Measurements from ENCODE around the gene BRD9. TPM values are rescaled to one million over a fixed set of nuclear protein-coding genes. Genes with fewer than 3 reads are reported as not detected.
A peak's percentile ranks its signal among the peaks of the same experiment; 100 is the strongest.
"Not testable (repeated sequence)": the region's sequence is repeated elsewhere in the genome, so short reads cannot be mapped to it uniquely, and the experiment has no call there.

Gene BRD9
- 58.9 to 60.5 TPM (median 59.3 TPM) in 3 replicates for total RNA-seq

DNA sequence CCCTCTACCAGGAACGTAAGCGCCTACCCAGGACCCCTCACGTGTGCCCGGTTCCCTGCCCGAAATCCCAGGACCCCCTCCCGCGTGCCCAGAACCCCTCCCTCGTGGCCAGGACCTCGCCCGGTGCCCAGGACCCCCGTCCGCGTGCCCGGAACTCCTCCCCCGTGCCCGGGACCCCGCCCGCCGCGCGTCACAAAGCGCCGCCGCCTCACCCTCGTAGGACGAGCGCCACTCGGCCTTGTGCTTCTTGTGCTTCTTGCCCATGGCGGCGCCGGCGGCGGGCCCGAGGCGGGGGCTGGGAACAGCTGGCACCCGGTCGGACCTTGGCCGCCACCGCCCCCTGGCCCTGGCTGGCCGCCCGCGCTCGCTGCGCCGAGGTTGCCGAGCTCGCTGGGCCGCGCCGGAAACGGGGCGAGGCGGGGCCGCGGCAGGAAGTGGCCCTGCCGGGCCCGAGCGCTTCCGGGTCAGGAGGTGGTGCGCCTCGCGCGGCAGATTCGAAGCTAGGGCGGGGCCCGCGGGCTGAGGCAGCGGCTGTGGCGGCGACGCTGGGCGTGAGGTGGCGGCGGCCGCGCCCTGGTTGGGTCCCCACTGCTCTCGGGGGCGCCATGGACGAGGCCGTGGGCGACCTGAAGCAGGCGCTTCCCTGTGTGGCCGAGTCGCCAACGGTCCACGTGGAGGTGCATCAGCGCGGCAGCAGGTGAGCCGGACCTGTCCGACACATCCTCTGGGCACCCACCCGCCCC, at the start of gene BRD9, which contains the start of gene TRIP13:
Gene BRD9, minus strand, starts transcription at position 408 of the 743 bp plus-strand sequence. Its CDS starts 144 bp downstream, at position 264.
Gene TRIP13, plus strand, starts transcription at position 491 of the 743 bp plus-strand sequence. Its CDS starts 115 bp downstream, at position 606.
- peak within 1 kb of the TSS; percentile 89 for H3K4me3 Mint-ChIP-seq
- DNase-seq (ENCODE audit: low spot score in 2 of 2, unreplicated experiment in 2 of 2): peak; percentile 77 to 86
- H3K27me3 Mint-ChIP-seq (ENCODE audit: low read depth): no peaks in the 10 kb centered on the region
- peak within 1 kb of the TSS; percentile 93 for H3K27ac Mint-ChIP-seq
- H3K4me1 Mint-ChIP-seq: peaks cover 23% of the 10 kb centered on the region
- TF ChIP-seq, protein P1, sequence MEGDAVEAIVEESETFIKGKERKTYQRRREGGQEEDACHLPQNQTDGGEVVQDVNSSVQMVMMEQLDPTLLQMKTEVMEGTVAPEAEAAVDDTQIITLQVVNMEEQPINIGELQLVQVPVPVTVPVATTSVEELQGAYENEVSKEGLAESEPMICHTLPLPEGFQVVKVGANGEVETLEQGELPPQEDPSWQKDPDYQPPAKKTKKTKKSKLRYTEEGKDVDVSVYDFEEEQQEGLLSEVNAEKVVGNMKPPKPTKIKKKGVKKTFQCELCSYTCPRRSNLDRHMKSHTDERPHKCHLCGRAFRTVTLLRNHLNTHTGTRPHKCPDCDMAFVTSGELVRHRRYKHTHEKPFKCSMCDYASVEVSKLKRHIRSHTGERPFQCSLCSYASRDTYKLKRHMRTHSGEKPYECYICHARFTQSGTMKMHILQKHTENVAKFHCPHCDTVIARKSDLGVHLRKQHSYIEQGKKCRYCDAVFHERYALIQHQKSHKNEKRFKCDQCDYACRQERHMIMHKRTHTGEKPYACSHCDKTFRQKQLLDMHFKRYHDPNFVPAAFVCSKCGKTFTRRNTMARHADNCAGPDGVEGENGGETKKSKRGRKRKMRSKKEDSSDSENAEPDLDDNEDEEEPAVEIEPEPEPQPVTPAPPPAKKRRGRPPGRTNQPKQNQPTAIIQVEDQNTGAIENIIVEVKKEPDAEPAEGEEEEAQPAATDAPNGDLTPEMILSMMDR (IDR thresholded peaks at IDR 0.05; ENCODE audit: unreplicated experiment): no peak
- H3K9me3 Mint-ChIP-seq: no peaks in the 10 kb centered on the region
- H3K36me3 Mint-ChIP-seq: peaks cover 14% of the 10 kb centered on the region

DNA sequence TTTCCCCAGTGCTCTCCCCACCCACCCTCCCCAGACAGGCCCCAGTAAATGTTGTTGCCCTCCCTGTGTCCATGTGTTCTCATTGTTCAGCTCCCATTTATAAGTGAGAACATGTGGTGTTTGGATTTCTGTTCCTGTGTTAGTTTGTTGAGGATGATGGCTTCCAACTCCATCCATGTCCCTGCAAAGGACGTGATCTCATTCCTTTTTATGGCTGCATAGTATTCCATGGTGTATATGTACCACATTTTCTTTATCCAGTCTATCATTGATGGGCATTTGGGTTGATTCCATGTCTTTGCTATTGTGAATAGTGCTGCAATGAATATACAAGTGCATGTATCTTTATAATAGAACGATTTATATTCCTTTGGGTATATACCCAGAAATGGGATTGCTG, 48.1 kb upstream of the BRD9 start:
- peaks cover 12% of the 10 kb centered on the region for H3K4me1 Mint-ChIP-seq
- not testable (repeated sequence) for H3K27ac Mint-ChIP-seq

DNA sequence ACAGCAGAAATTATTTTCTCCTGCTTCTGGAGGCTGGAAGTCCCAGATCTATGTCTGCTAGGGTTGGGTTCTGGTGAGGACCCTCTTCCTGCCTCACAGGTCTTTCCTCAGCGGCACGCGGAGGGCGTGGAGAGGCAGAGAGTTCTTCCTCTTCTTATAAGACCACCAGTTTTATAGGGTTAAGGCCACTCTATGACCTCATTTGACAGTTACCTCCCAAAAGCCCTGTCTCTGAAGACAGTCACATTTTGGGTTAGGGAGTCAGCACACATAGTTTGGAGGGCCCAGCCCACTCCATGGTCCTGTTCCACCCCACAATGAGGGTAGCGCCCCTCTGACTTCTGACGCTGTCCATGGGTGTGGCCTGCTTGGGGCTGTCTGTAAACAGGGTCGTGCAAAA, 46.8 kb upstream of the BRD9 start:
- DNase-seq (ENCODE audit: low spot score in 2 of 2, unreplicated experiment in 2 of 2): no peak
- Mint-ChIP-seq H3K4me1 (peaks cover 12% of the 10 kb centered on the region), H3K36me3 (no peaks in the 10 kb centered on the region), H3K27me3 (ENCODE audit: low read depth) (peaks cover 61% of the 10 kb centered on the region), H3K4me3 (no peak overlapping the region), H3K9me3 (peaks cover 11% of the 10 kb centered on the region), H3K27ac (no peak overlapping the region)
- TF ChIP-seq, protein P1 (IDR thresholded peaks at IDR 0.05; ENCODE audit: unreplicated experiment): no peak

More for the DNA sequence above, 48.1 kb upstream of the BRD9 start:
- DNase-seq (ENCODE audit: low spot score in 2 of 2, unreplicated experiment in 2 of 2); H3K4me3 Mint-ChIP-seq; H3K36me3 Mint-ChIP-seq: not testable (repeated sequence)
- Mint-ChIP-seq H3K9me3 (peaks cover 11% of the 10 kb centered on the region), H3K27me3 (ENCODE audit: low read depth) (peaks cover 68% of the 10 kb centered on the region)

DNA sequence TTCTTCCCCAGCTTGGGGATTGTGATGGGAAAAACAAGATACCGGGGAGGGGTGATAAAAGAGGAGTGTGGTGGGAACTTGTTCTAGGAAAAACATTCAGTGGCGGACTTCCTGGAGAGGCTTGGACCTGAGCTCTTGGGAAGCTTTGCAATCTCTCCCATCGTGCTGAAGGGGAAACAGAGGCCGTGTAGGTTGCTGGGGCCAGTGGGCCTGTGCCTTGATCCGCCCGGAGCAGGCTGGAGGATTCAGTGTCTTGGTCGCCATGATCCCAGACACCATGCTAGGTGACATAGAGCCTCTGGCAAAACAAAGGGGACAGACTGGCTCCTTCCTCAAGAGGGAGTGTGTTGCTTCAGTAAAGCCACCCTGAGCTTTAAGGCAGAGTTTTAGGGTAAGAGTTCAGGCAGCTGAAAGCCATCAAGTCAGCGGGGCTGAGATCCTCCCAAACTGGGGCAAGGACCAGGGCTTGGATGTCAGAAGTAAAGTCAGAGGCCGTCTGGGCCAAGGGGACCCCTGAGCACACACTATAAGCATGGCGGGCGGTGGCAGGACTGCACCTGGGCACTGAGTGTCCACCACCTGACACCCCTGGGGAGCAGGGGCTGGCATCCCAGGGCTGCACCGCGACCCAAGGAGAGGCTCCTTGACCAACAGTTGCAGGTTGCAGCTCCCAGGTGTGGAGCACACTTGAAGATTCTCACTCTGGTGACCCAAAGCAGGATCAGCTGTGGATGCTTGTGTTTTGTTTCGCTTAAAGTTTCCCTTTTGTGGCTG, 44.7 kb upstream of the BRD9 start:
- no peaks in the 10 kb centered on the region for H3K36me3 Mint-ChIP-seq
- TF ChIP-seq, protein P1 (IDR thresholded peaks at IDR 0.05; ENCODE audit: unreplicated experiment): no peak
- peaks cover 59% of the 10 kb centered on the region for H3K27me3 Mint-ChIP-seq (ENCODE audit: low read depth)
- peaks cover 4% of the 10 kb centered on the region for H3K4me1 Mint-ChIP-seq
- no peak for DNase-seq (ENCODE audit: low spot score in 2 of 2, unreplicated experiment in 2 of 2)
- H3K4me3 Mint-ChIP-seq: no peak overlapping the region
- no peak overlapping the region for H3K27ac Mint-ChIP-seq
- peaks cover 8% of the 10 kb centered on the region for H3K9me3 Mint-ChIP-seq

DNA sequence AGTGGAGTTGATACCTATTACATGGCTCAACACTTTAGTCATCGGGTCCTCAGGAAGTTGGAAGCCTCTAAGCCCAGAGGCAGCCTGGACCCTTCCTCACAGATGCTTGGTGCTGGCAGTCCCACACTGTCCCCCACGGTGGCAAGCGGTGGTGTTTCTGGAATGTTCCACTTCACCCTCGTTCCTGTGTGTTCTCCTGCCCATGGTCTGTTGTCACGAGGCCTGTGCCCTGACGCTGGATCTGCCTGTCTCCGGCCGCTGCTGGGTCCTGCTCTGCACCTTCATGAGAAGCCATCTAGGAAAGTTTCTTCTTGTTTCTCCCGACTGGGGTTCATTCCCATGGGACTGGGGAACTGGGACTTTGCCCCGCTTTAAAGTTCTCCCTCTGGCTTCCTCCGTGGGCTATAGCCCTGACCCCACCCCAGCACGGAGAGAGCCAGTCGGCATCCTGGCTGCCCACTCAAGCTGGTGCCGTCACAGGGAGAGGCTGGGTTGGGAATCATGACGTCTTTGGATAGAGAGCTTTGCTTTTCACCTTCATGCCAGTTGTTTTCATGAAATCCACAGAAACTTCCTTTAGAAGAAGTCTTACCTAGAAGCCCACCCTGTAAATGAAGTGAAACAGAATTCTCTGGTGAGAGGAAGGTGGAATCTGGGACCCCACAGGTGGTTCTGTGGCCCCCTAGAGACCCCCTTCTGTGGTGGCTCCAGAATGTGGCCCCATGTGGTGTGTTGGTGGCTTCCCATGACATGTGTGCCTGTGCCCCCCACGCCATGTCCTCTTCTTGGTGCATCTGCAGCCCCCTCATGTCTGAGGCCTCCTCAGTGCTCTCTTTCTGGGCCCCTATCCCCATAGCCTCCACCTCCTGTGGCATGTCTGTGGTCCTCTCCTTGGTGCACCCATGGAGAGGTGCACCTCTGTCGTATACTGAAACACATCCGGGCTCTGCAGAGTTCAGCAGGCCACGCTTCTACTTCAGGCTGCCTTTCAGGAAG, 43.8 kb upstream of the BRD9 start:
- peaks cover 63% of the 10 kb centered on the region for H3K27me3 Mint-ChIP-seq (ENCODE audit: low read depth)
- H3K9me3 Mint-ChIP-seq: peaks cover 4% of the 10 kb centered on the region
- H3K27ac Mint-ChIP-seq: no peak overlapping the region
- no peaks in the 10 kb centered on the region for H3K36me3 Mint-ChIP-seq
- DNase-seq (ENCODE audit: low spot score in 2 of 2, unreplicated experiment in 2 of 2): no peak
- TF ChIP-seq, protein P1 (IDR thresholded peaks at IDR 0.05; ENCODE audit: unreplicated experiment): no peak
- no peak overlapping the region for H3K4me3 Mint-ChIP-seq
- H3K4me1 Mint-ChIP-seq: peaks cover 4% of the 10 kb centered on the region

Measured in mesothelial cell of epicardium (in vitro differentiated cells).